CD8-positive, alpha-beta memory T cell (primary cell): ENCODE measurements around the gene SLC38A2. TPM values are rescaled to one million over a fixed set of nuclear protein-coding genes. Genes with fewer than 3 reads are reported as not detected.

Experiments
- CTCF ChIA-PET: fragments of 350-600 bp; sonication (Branson Sonifier 250); formaldehyde crosslinking; loops from one replicate; lab custom pipeline; 2021; ENCODE audit warnings: antibody characterized with exemption; lab: Charles Lee
- POLR2A ChIA-PET: fragments of 350-600 bp; sonication (Branson Sonifier 250); formaldehyde crosslinking; loops from one replicate; lab custom pipeline; 2021; ENCODE audit warnings: antibody characterized with exemption; lab: Charles Lee
- DNase-seq, 5 donors: peaks; one replicate each; pipeline versions ENCODE4 v3.0.0 to v3.0.0-alpha.2; 2020 to 2022; ENCODE audit warnings: mixed read lengths in 1 of 5
- H3K27ac ChIP-seq: one replicate; pipeline ENCODE4 v1.7.0; 2013; ENCODE audit warnings: low read depth, mild to moderate bottlenecking, low read length, moderate library complexity
- H3K27me3 ChIP-seq: 2 replicates; pipeline ENCODE4 v1.7.0; 2013; ENCODE audit warnings: low read length, mild to moderate bottlenecking; ENCODE audit not compliant: insufficient read depth, poor library complexity, severe bottlenecking
- H3K36me3 ChIP-seq: 2 replicates; pipeline ENCODE4 v1.7.0; 2013; ENCODE audit warnings: mild to moderate bottlenecking, low read length, moderate library complexity; ENCODE audit not compliant: insufficient read depth
- H3K4me1 ChIP-seq: 2 replicates; pipeline ENCODE4 v1.7.0; 2013; ENCODE audit warnings: mild to moderate bottlenecking, low read length, moderate library complexity; ENCODE audit not compliant: insufficient read depth
- H3K4me3 ChIP-seq: 2 replicates; pipeline ENCODE4 v1.7.0; 2013; ENCODE audit warnings: mild to moderate bottlenecking, low read length
- H3K9me3 ChIP-seq: 2 replicates; pipeline ENCODE4 v1.7.0; 2013; ENCODE audit warnings: mild to moderate bottlenecking, low read length
- H3K27ac Mint-ChIP-seq, 8 donors: one replicate each; pipeline ENCODE4 v1.8.0; 2020 to 2021; ENCODE audit warnings: mixed read lengths in 8 of 8, mild to moderate bottlenecking in 6 of 8, inconsistent platforms in 3 of 8, moderate library complexity in 3 of 8
- H3K27me3 Mint-ChIP-seq, 2 donors: one replicate each; pipeline ENCODE4 v1.8.0; 2020 to 2021; ENCODE audit warnings: mixed read lengths in 2 of 2, mild to moderate bottlenecking in 1 of 2, moderate library complexity in 1 of 2
- H3K36me3 Mint-ChIP-seq, 3 donors: one replicate each; pipeline ENCODE4 v1.8.0; 2020 to 2021; ENCODE audit warnings: mixed read lengths in 3 of 3, inconsistent platforms in 1 of 3, mild to moderate bottlenecking in 1 of 3
- H3K4me1 Mint-ChIP-seq, 3 donors: one replicate each; pipeline ENCODE4 v1.8.0; 2020 to 2021; ENCODE audit warnings: mixed read lengths in 3 of 3, inconsistent platforms in 1 of 3, mild to moderate bottlenecking in 1 of 3
- H3K4me3 Mint-ChIP-seq, 7 donors: one replicate each; pipeline ENCODE4 v1.8.0; 2020 to 2021; ENCODE audit warnings: mixed read lengths in 7 of 7, mild to moderate bottlenecking in 6 of 7, moderate library complexity in 4 of 7, inconsistent platforms in 2 of 7
- H3K9me3 Mint-ChIP-seq, 5 donors: one replicate each; pipeline ENCODE4 v1.8.0; 2020 to 2022; ENCODE audit warnings: mixed read lengths in 5 of 5, mild to moderate bottlenecking in 3 of 5, moderate library complexity in 2 of 5, inconsistent platforms in 1 of 5
- polyA plus RNA-seq: library from polyadenylated mRNA; unstranded; fragments of 300-500 nt; fragmentation: Illumina TruSeq; gene quantifications from one replicate; pipeline ENCODE4 v1.2.3, GENCODE V29; 2021
- total RNA-seq, 2 experiments: library from RNA; stranded (reverse); gene quantifications; one replicate each; pipeline ENCODE4 v1.2.3, GENCODE V29; 2021

SLC38A2 gene
- total and polyA plus RNA-seq, 3 experiments from 2014 or later = 58.4 to 202 (median 198) TPM

DNA sequence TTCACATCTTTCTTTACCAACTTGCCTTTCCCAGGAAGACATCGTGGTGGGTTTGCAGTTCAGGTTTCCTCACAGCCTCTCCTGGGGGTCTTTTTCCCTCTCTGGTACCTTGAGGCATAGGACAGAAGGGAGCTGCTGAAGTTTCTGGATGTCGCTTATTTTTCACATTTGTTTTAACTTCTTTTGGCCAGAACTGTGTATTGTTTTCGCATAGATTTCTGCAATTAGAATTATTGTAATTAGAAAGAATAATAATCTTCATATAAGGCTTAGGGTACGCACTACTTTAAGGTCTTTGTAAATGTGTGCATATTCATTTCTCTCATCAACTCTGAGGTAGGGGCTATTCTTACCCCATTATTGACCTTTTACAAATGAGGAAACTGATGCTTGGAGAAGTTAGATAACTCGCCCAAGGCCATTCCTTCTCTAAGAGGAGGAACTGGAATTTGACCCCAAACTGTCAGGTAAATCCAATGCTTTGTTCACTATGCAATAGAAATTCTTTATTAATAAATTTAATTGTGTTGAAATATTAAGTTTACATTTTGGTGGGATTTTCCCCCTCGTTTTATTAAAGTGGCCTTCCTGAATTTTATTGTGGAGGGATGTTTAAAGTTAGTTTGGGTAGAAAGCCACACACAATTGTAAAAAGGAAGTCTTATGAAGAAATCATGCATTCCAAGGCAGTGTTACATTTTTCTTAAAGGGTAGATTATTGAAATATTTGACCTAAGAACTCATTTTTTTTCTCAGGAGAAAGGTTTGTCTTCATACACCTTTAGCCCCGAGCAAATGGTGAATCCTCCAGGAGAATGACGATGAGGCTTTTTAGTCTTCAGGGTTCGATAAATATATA lies 12.1 kb upstream of the SLC38A2 start:
- Mint-ChIP-seq H3K36me3 (peaks cover 0 to 5% (median 0%) of the 10 kb centered on the region in 3 donors), H3K9me3 (no peaks in the 10 kb centered on the region), H3K4me3 (peak overlapping the region; percentile 88 to 96 (median 89)), H3K4me1 (peaks cover 36 to 55% (median 45%) of the 10 kb centered on the region in 3 donors), H3K27me3 (no peaks in the 10 kb centered on the region), H3K27ac (peak overlapping the region; percentile 89 to 98 (median 96))
- Histone ChIP-seq H3K9me3 (no peaks in the 10 kb centered on the region), H3K27me3 (no peaks in the 10 kb centered on the region), H3K27ac (peak overlapping the region; percentile 93), H3K4me3 (peak overlapping the region; percentile 65), H3K4me1 (peaks cover 26% of the 10 kb centered on the region), H3K36me3 (no peaks in the 10 kb centered on the region)
- POLR2A ChIA-PET = interaction anchor here (0.7 to 1.3 kb wide), 2 partner anchors 13 to 14 kb away, joined by 6 to 8 read pairs; no protein-coding TSS in a partner anchor
- DNase-seq = no peak
- CTCF ChIA-PET = interaction anchor here (0.9 to 2.1 kb wide), 5 partner anchors 11 to 225 kb away, joined by 3 to 6 read pairs (median 3); no protein-coding TSS in a partner anchor

DNA sequence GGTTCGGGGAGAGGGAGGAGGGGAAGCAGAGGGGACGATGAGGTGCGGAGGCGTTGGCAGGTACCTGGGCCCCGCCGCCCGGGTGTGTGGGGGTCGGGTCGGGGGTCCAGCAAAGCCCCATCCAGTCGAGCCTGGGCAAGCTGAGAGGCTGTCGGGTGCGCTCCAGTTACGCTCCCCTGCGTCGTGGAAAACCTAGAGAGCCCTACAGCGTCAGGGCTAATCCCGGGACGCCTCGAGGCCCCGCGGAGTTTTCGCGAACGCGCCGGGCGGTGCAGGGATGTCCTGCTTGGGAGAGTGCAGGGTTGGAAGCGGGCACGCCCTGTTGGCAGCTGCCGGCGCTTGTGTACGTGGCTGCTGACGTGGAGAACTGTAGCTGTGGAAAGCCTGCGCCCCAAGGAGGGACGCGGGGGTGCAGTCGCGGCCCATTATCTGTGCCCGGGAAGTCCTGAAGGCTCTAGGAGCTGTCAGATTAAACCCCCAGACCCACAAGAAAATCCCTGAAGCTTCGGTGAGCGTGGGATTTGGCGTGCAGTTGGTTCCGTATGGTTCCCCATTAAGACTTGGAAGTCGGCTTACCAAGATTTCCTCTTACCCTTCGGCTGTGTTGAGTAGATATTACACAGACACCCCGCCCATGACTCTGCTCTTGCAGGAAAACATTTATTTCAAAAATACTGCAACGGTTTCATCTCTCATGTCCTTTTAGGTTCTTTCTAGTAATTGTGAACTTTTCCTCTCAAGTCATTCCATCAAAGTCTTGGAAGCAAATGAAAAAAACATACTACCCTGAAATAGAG lies 11.3 kb upstream of the SLC38A2 start:
- peaks cover 26% of the 10 kb centered on the region for H3K4me1 ChIP-seq
- ChIA-PET POLR2A (interaction anchor here (0.6 to 1.3 kb wide), 4 partner anchors 12 to 228 kb away, joined by 3 to 8 read pairs (median 4); partner anchors contain the start of gene SLC38A1), CTCF (interaction anchor here (0.9 to 2.1 kb wide), 3 partner anchors 12 to 226 kb away, joined by 3 to 6 read pairs (median 4); no protein-coding TSS in a partner anchor)
- Mint-ChIP-seq H3K27me3 (no peaks in the 10 kb centered on the region), H3K9me3 (no peaks in the 10 kb centered on the region), H3K4me1 (peaks cover 33 to 49% (median 41%) of the 10 kb centered on the region in 3 donors), H3K36me3 (peaks cover 0 to 5% (median 0%) of the 10 kb centered on the region in 3 donors), H3K4me3 (peak overlapping the region; percentile 88 to 96 (median 89)), H3K27ac (peak overlapping the region; percentile 89 to 98 (median 96))
- peak overlapping the region; percentile 93 for H3K27ac ChIP-seq
- no peaks in the 10 kb centered on the region for H3K27me3 ChIP-seq
- peak; percentile 66 to 85 (median 79) for DNase-seq
- H3K4me3 ChIP-seq = peak overlapping the region; percentile 65
- H3K36me3 ChIP-seq = no peaks in the 10 kb centered on the region
- no peaks in the 10 kb centered on the region for H3K9me3 ChIP-seq

DNA sequence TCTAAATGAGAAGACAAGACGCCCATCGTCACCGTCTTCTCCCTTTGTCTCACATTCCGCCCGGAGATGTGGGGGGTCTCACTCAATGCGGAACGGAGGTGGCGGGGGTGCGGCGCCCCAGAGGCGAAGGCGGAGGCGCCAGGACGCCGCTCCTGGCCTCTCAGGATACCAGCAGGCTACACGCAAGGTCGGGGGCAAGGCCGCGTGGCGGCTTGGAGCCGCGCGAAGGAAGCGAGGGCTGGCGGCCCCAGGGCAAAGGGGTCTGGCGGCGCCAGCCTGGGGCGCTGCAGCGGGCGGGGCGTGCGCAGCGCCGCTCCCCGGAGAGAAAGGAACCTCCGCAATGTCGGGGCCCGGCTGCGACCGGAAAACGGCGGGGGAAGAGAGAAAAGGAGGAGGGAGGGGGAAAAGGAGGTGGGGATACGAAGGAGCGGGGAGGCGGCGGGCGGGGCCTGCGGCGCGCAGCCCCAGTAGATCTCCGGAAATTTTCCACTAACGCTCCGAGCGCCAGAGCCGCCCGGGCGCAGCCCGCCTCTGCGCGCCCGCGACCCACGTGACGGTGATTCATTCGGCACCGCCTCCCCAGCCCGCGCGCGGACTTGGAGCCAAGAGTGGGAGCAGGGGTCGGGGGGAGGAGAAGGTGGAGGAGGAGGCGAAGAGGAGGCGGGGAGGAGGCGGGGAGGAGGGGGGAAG lies 10.5 kb upstream of the SLC38A2 start:
- Histone ChIP-seq H3K9me3 (no peaks in the 10 kb centered on the region), H3K36me3 (no peaks in the 10 kb centered on the region), H3K4me3 (peak overlapping the region; percentile 65), H3K4me1 (peaks cover 21% of the 10 kb centered on the region), H3K27ac (peak overlapping the region; percentile 93), H3K27me3 (no peaks in the 10 kb centered on the region)
- Mint-ChIP-seq H3K27me3 (no peaks in the 10 kb centered on the region), H3K27ac (peak overlapping the region; percentile 89 to 99 (median 94)), H3K4me1 (peaks cover 27 to 41% (median 34%) of the 10 kb centered on the region in 3 donors), H3K36me3 (peaks cover 0 to 5% (median 0%) of the 10 kb centered on the region in 3 donors), H3K4me3 (peak overlapping the region; percentile 88 to 96 (median 89)), H3K9me3 (no peaks in the 10 kb centered on the region)
- POLR2A ChIA-PET = interaction anchor here (0.6 to 1.3 kb wide), 6 partner anchors 11 to 229 kb away, joined by 3 to 8 read pairs (median 4); partner anchors contain the start of gene SLC38A1
- peak; percentile 89 to 94 (median 92) for DNase-seq
- CTCF ChIA-PET = interaction anchor here (1.0 to 2.1 kb wide), 2 partner anchors 12 to 226 kb away, joined by 4 to 6 read pairs; no protein-coding TSS in a partner anchor

DNA sequence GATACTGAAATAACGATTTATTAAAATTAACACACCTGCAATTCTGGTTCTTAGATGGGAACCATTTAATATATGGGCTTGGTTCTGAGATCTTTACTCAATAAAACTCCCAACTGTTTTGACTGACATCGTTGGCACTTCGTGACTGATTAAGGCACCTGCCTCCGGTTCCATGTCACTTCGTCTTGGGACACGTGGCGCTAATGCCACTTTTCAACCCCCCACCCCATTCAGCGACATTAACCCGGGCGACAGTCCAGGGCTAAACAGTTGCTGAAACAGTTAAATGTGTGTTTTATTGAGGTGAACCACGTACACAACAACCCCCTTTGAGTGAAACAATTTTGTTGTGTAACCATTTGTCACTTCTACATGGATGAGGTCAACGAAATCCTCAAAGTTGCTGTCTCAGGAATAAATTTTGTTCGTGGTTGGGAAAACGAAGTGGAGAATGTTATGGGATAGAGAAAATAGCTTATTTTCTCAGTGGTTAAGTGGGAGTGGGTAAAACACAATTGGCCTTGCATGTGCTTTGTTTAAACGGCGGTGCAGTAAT lies 9.9 kb upstream of the SLC38A2 start:
- Histone ChIP-seq H3K4me3 (peak overlapping the region; percentile 65), H3K27me3 (no peaks in the 10 kb centered on the region), H3K36me3 (no peaks in the 10 kb centered on the region), H3K4me1 (peaks cover 15% of the 10 kb centered on the region), H3K9me3 (no peaks in the 10 kb centered on the region), H3K27ac (peak overlapping the region; percentile 93)
- peaks cover 0 to 5% (median 0%) of the 10 kb centered on the region in 3 donors for H3K36me3 Mint-ChIP-seq
- DNase-seq = no peak
- H3K27me3 Mint-ChIP-seq = no peaks in the 10 kb centered on the region
- ChIA-PET CTCF (no interaction called here), POLR2A (interaction anchor here (0.7 to 1.0 kb wide), 3 partner anchors 11 to 113 kb away, joined by 4 to 6 read pairs (median 5); no protein-coding TSS in a partner anchor)
- H3K4me1 Mint-ChIP-seq = peaks cover 22 to 35% (median 27%) of the 10 kb centered on the region in 3 donors
- H3K4me3 Mint-ChIP-seq = peak overlapping the region; percentile 88 to 96 (median 89)
- H3K27ac Mint-ChIP-seq = peak overlapping the region; percentile 89 to 99 (median 93)
- H3K9me3 Mint-ChIP-seq = no peaks in the 10 kb centered on the region

DNA sequence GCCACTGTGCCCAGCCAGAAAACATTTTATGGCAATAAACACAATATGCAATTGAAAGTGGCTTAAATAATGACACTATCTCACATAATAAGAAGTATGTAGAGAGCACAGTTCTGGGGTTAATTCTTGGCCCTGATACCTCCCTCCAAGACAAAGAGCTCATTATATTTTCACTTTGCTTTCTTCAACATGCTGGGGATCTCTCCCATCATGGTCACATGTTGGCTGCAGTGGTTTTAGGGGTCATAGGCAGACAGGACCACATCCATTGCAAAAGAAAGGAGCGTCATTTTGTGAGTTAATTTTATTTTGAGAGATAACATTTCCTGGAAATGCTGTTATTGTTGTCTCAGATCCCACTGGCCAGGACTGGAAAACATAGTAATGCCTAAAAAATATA lies 8.3 kb upstream of the SLC38A2 start:
- H3K4me3 ChIP-seq = no peak overlapping the region
- H3K4me1 Mint-ChIP-seq = peaks cover 16 to 25% (median 22%) of the 10 kb centered on the region in 3 donors
- POLR2A ChIA-PET = no interaction called here
- H3K9me3 ChIP-seq = no peaks in the 10 kb centered on the region
- H3K27ac ChIP-seq = no peak overlapping the region
- no peak for DNase-seq
- H3K27me3 ChIP-seq = no peaks in the 10 kb centered on the region
- no peaks in the 10 kb centered on the region for H3K27me3 Mint-ChIP-seq
- CTCF ChIA-PET = no interaction called here
- peak overlapping the region in 1 of 8 donors; percentile 89 for H3K27ac Mint-ChIP-seq
- no peaks in the 10 kb centered on the region for H3K36me3 ChIP-seq
- no peaks in the 10 kb centered on the region for H3K9me3 Mint-ChIP-seq
- H3K4me3 Mint-ChIP-seq = peak overlapping the region in 1 of 7 donors; percentile 47
- H3K36me3 Mint-ChIP-seq = peaks cover 0 to 5% (median 0%) of the 10 kb centered on the region in 3 donors
- H3K4me1 ChIP-seq = peaks cover 15% of the 10 kb centered on the region

DNA sequence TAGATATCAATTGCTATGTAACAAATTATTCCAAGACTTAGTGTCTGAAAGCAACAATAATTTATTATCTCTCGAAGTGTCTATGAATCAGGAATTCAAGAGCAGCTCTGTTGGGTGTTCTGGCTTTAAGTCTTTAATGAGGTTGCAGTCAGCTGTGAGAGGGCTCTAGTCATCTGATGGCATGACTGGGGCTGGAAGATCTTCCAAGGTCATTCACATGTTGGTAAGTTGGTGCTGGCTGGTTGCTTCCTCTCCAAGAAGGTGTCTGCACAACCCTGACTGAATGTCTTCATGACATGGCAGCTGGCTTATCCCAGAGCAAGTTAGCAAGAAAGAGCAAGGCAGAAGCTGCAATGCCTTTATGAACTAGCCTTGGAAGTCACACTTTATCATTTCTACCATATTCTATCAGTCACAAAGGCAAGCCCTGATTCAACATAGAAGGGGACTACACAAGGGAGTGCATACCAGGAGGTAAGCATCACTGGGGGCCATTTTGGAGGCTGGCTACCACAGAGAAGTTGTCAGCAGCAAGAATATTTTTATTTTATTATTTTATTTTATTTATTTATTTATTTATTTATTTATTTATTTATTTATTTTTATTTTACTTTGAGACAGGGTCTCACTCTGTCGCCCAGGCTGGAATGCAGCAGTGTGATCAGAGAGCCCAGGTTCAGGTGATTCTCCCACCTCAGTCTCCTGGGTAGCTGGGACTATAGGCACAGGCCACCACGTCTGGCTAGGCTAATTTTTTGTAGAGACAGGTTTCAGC lies 7.6 kb upstream of the SLC38A2 start:
- Histone ChIP-seq H3K27me3 (no peaks in the 10 kb centered on the region), H3K36me3 (no peaks in the 10 kb centered on the region), H3K4me3 (no peak overlapping the region), H3K9me3 (no peaks in the 10 kb centered on the region), H3K27ac (no peak overlapping the region), H3K4me1 (peaks cover 11% of the 10 kb centered on the region)
- Mint-ChIP-seq H3K27ac (peak overlapping the region in 1 of 8 donors; percentile 89), H3K36me3 (peaks cover 0 to 5% (median 0%) of the 10 kb centered on the region in 3 donors), H3K4me1 (peaks cover 12 to 19% (median 15%) of the 10 kb centered on the region in 3 donors), H3K4me3 (peak overlapping the region in 3 of 7 donors; percentile 10 to 60 (median 38)), H3K27me3 (no peaks in the 10 kb centered on the region), H3K9me3 (no peaks in the 10 kb centered on the region)
- CTCF ChIA-PET = interaction anchor here (1.2 kb wide), 1 partner anchor 10 kb away, joined by 3 read pairs; no protein-coding TSS in a partner anchor
- POLR2A ChIA-PET = no interaction called here
- no peak for DNase-seq
